Measurements from ENCODE around the gene MTCH1. TPM values are rescaled to one million over a fixed set of nuclear protein-coding genes. Genes with fewer than 3 reads are reported as not detected.

MTCH1 gene
- total and polyA plus RNA-seq, 2 of the 4 experiments (the other 2 are of a cell fraction) = 215 to 263 TPM

GRCh38 chr6:36973647-36974046 lies 12.3 kb downstream of the MTCH1 start:
- peaks cover 40% of the 10 kb centered on the region for H4K20me1 ChIP-seq (ENCODE audit: insufficient read depth, low read length)
- no peaks in the 10 kb centered on the region for H3K4me1 ChIP-seq (ENCODE audit: control insufficient read depth, insufficient read depth, low read length)
- no peak overlapping the region for H2AK9ac ChIP-seq (replicated peaks; ENCODE audit: low read depth, low read length, poor library complexity)
- no peak overlapping the region for H2BK15ac ChIP-seq (ENCODE audit: low read depth, low read length)
- H3K18ac ChIP-seq (ENCODE audit: low read depth, low read length) = no peak overlapping the region
- H3K27me3 ChIP-seq (ENCODE audit: control insufficient read depth, insufficient read depth, low read length) = no peaks in the 10 kb centered on the region
- no peaks in the 10 kb centered on the region for H3K9me3 ChIP-seq (ENCODE audit: control insufficient read depth, insufficient read depth, low read length)
- H3K14ac ChIP-seq (replicated peaks; ENCODE audit: low read depth, low read length) = no peak overlapping the region
- H2BK20ac ChIP-seq (ENCODE audit: low read depth, low read length) = no peak overlapping the region
- H3K27ac ChIP-seq (ENCODE audit: insufficient read depth, low read length) = no peak overlapping the region
- ChIA-PET CTCF (no interaction called here), POLR2A (ENCODE audit: unreplicated experiment) (no interaction called here)
- WGBS, 2 experiments (ENCODE audit: extremely low coverage in 2 of 2, insufficient read length in 1 of 2) = no CpG with 5 or more reads among the region's 4 CpGs
- H3K36me3 ChIP-seq (ENCODE audit: control insufficient read depth, insufficient read depth, low read length) = peaks cover 94% of the 10 kb centered on the region
- BruUV-seq (replicated peaks) = no TSS peak
- no peak overlapping the region for H3K23ac ChIP-seq (ENCODE audit: low read depth, low read length)
- no peak overlapping the region for H3K4me3 ChIP-seq (ENCODE audit: insufficient read depth, low read depth, low read length)
- TF ChIP-seq CEBPB (IDR thresholded peaks at IDR 0.05; ENCODE audit: low read depth, low read length) (no peak), POLR2A (IDR thresholded peaks at IDR 0.05; ENCODE audit: low read depth, low read length) (no peak), RCOR1 (IDR thresholded peaks at IDR 0.05; ENCODE audit: insufficient replicate concordance, low read length) (no peak), MAZ (IDR thresholded peaks at IDR 0.05; ENCODE audit: borderline replicate concordance, low read depth, low read length) (no peak), CHD1 (IDR thresholded peaks at IDR 0.05; ENCODE audit: low read depth, low read length) (no peak), NFE2L2 (IDR thresholded peaks at IDR 0.05; ENCODE audit: low read depth, low read length) (no peak), MXI1 (IDR thresholded peaks at IDR 0.05; ENCODE audit: borderline replicate concordance, low read depth, low read length) (no peak), RFX5 (IDR thresholded peaks at IDR 0.05; ENCODE audit: low read depth, low read length) (no peak), MAFK (IDR thresholded peaks at IDR 0.05; ENCODE audit: low read depth, low read length) (no peak), BHLHE40 (IDR thresholded peaks at IDR 0.05; ENCODE audit: low read depth, low read length) (no peak), RAD21 (IDR thresholded peaks at IDR 0.05; ENCODE audit: low read length) (no peak), SMC3 (IDR thresholded peaks at IDR 0.05; ENCODE audit: low read depth, low read length) (no peak)
- TF ChIP-seq, protein P1, sequence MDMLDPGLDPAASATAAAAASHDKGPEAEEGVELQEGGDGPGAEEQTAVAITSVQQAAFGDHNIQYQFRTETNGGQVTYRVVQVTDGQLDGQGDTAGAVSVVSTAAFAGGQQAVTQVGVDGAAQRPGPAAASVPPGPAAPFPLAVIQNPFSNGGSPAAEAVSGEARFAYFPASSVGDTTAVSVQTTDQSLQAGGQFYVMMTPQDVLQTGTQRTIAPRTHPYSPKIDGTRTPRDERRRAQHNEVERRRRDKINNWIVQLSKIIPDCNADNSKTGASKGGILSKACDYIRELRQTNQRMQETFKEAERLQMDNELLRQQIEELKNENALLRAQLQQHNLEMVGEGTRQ (IDR thresholded peaks at IDR 0.05; ENCODE audit: low read depth, low read length) = no peak
- TF ChIP-seq, protein P2, sequence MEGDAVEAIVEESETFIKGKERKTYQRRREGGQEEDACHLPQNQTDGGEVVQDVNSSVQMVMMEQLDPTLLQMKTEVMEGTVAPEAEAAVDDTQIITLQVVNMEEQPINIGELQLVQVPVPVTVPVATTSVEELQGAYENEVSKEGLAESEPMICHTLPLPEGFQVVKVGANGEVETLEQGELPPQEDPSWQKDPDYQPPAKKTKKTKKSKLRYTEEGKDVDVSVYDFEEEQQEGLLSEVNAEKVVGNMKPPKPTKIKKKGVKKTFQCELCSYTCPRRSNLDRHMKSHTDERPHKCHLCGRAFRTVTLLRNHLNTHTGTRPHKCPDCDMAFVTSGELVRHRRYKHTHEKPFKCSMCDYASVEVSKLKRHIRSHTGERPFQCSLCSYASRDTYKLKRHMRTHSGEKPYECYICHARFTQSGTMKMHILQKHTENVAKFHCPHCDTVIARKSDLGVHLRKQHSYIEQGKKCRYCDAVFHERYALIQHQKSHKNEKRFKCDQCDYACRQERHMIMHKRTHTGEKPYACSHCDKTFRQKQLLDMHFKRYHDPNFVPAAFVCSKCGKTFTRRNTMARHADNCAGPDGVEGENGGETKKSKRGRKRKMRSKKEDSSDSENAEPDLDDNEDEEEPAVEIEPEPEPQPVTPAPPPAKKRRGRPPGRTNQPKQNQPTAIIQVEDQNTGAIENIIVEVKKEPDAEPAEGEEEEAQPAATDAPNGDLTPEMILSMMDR (conservative IDR thresholded peaks at IDR 0.05; ENCODE audit: low read depth, low read length) = no peak
- H3K9ac ChIP-seq (ENCODE audit: low read depth, low read length) = no peak overlapping the region
- no peak overlapping the region for H4K8ac ChIP-seq (ENCODE audit: low read depth in 2 of 2, low read length in 2 of 2)
- in situ Hi-C loops (cut with MboI; ENCODE audit: low sequenced_read_pairs) (no loop called here), dilution Hi-C loops (cut with HindIII; ENCODE audit: low sequenced_read_pairs, unreplicated experiment) (no loop called here), intact Hi-C loops (cut with micrococcal nuclease) (no loop called here)
- ATAC-seq (ENCODE audit: low read depth) (no peak), DNase-seq (no peak)
- no peak overlapping the region for H2BK120ac ChIP-seq (ENCODE audit: low read depth, low read length)
- H2AFZ ChIP-seq (replicated peaks; ENCODE audit: low read length, poor library complexity) = no peak overlapping the region
- H2BK5ac ChIP-seq (ENCODE audit: low read depth, low read length, poor library complexity, severe bottlenecking) = no peak overlapping the region
- no peak overlapping the region for H3K56ac ChIP-seq (ENCODE audit: extremely low read depth, insufficient read depth, low read length)
- H3K4ac ChIP-seq (ENCODE audit: low read depth, low read length) = no peak overlapping the region
- H2AK5ac ChIP-seq (ENCODE audit: low read depth, low read length) = no peak overlapping the region
- H3K4me2 ChIP-seq (ENCODE audit: low read depth, low read length) = no peak overlapping the region
- no peaks in the 10 kb centered on the region; the same call in 1 of the 2 replicates for H3K9me1 ChIP-seq (ENCODE audit: insufficient read depth, low read length)
- H4K5ac ChIP-seq (ENCODE audit: low read depth, low read length) = no peak overlapping the region
- H3K79me1 ChIP-seq (ENCODE audit: low read depth in 1 of 2, low read length in 2 of 2) = peaks cover 65 to 68% of the 10 kb centered on the region in 2 experiments
- no peak overlapping the region for H4K91ac ChIP-seq (ENCODE audit: insufficient read depth, low read depth, low read length)

Data from IMR-90 (cell line).